HCT116 (cell line): ENCODE results near the gene CFAP43.
A peak's percentile ranks its signal among the peaks of the same experiment; 100 is the strongest.

ENCODE experiments used
- CTCF ChIP-seq, 3 experiments: fragments of 200-600 bp in 1 of 3; sonication (generic) in 1 of 3; IDR thresholded peaks in 2 of 3; conservative IDR thresholded peaks in 1 of 3; 2 replicates each; pipeline ENCODE4 v1.5.1; 2012 to 2017; ENCODE audit warnings: low read depth in 2 of 3, low read length in 2 of 3, antibody characterized with exemption in 1 of 3, borderline replicate concordance in 1 of 3, control low read depth in 1 of 3, mild to moderate bottlenecking in 1 of 3, mixed read lengths in 1 of 3, mixed run types in 1 of 3, moderate library complexity in 1 of 3; ENCODE audit not compliant: insufficient read depth in 1 of 3
- POLR2A ChIP-seq: IDR thresholded peaks from 2 replicates; pipeline ENCODE4 v1.7.0; 2011; ENCODE audit warnings: borderline replicate concordance; ENCODE audit not compliant: insufficient read depth, insufficient read length; ENCODE audit errors: extremely low read depth
- SP1 ChIP-seq: IDR thresholded peaks from 2 replicates; pipeline ENCODE4 v1.6.1; 2012; ENCODE audit warnings: low read depth
- ZNF274 ChIP-seq: fragments of 200-500 bp; sonication (Bioruptor generic); IDR thresholded peaks from 2 replicates; pipeline ENCODE4 v1.6.1; 2014; ENCODE audit warnings: mild to moderate bottlenecking, low read depth, low read length, inconsistent platforms

GRCh38 chr10:104209575-104210198 is 22.5 kb downstream of the CFAP43 start:
- TF ChIP-seq POLR2A (no peak), SP1 (no peak), CTCF (IDR thresholded peaks at IDR 0.05 in 2 of 3, conservative IDR thresholded peaks at IDR 0.05 in 1 of 3; ENCODE audit: borderline replicate concordance in 1 of 3, insufficient read depth in 1 of 3, low read depth in 2 of 3, low read length in 2 of 3) (peak; percentile 81 to 92 (median 83)), ZNF274 (no peak)
